ENCODE results near the gene B4GALNT4.
"Not testable (repeated sequence)": the region's sequence is repeated elsewhere in the genome, so short reads cannot be mapped to it uniquely, and the experiment has no call there.

Gene B4GALNT4

GRCh38 chr11:369336-370018 lies at the start of gene B4GALNT4:
Gene B4GALNT4, plus strand, starts transcription at chr11:369499. Its CDS starts 305 bp downstream, at chr11:369804.
- no peak for DNase-seq (ENCODE audit: low spot score)

- DNase-seq (ENCODE audit: low spot score): not testable (repeated sequence)
Measured at GRCh38 chr11:319888-320273, 49.4 kb upstream of the B4GALNT4 start.

GRCh38 chr11:324156-324555 lies 45.1 kb upstream of the B4GALNT4 start:
- DNase-seq (ENCODE audit: low spot score): no peak

GRCh38 chr11:324593-325517 lies 44.4 kb upstream of the B4GALNT4 start:
- DNase-seq (ENCODE audit: low spot score): not testable (repeated sequence)

GRCh38 chr11:325796-326591 lies 43.3 kb upstream of the B4GALNT4 start:
- DNase-seq (ENCODE audit: low spot score): no peak

GRCh38 chr11:326592-326841 lies 42.8 kb upstream of the B4GALNT4 start:
- no peak for DNase-seq (ENCODE audit: low spot score)

- peak; percentile 29 for DNase-seq (ENCODE audit: low spot score)
Measured at GRCh38 chr11:326842-327580, 42.3 kb upstream of the B4GALNT4 start.

- DNase-seq (ENCODE audit: low spot score): no peak
Measured at GRCh38 chr11:327581-327923, 41.7 kb upstream of the B4GALNT4 start.

GRCh38 chr11:328012-328411 lies 41.3 kb upstream of the B4GALNT4 start:
- no peak for DNase-seq (ENCODE audit: low spot score)

- not testable (repeated sequence) for DNase-seq (ENCODE audit: low spot score)
Measured at GRCh38 chr11:328516-329100, 40.7 kb upstream of the B4GALNT4 start.

- DNase-seq (ENCODE audit: low spot score): no peak
Measured at GRCh38 chr11:329886-330253, 39.4 kb upstream of the B4GALNT4 start.

- DNase-seq (ENCODE audit: low spot score): no peak
Measured at GRCh38 chr11:330307-330693, 39.0 kb upstream of the B4GALNT4 start.

- no peak for DNase-seq (ENCODE audit: low spot score)
Measured at GRCh38 chr11:330694-331357, 38.5 kb upstream of the B4GALNT4 start.

- no peak for DNase-seq (ENCODE audit: low spot score)
Measured at GRCh38 chr11:331358-332060, 37.8 kb upstream of the B4GALNT4 start.

GRCh38 chr11:332651-333480 lies 36.4 kb upstream of the B4GALNT4 start:
- no peak for DNase-seq (ENCODE audit: low spot score)

- not testable (repeated sequence) for DNase-seq (ENCODE audit: low spot score)
Measured at GRCh38 chr11:333616-334263, 35.6 kb upstream of the B4GALNT4 start.

GRCh38 chr11:334264-334994 lies 34.9 kb upstream of the B4GALNT4 start:
- DNase-seq (ENCODE audit: low spot score): no peak

Measured in RKO (cell line).